HUES48 (cell line): Measurements from ENCODE around the gene TPD52L1.
A peak's percentile ranks its signal among the peaks of the same experiment; 100 is the strongest.

Experiments
- H3K27ac ChIP-seq: one replicate; pipeline ENCODE4 v1.7.0; 2013; ENCODE audit warnings: low read depth, low read length, inconsistent platforms
- H3K27me3 ChIP-seq: 2 replicates; pipeline ENCODE4 v1.6.1; 2013; ENCODE audit warnings: mild to moderate bottlenecking, low read length; ENCODE audit not compliant: control insufficient read depth, insufficient read depth
- H3K36me3 ChIP-seq: 2 replicates; pipeline ENCODE4 v1.6.1; 2013; ENCODE audit warnings: low read length; ENCODE audit not compliant: control insufficient read depth, insufficient read depth
- H3K4me1 ChIP-seq: 2 replicates; pipeline ENCODE4 v1.6.1; 2013; ENCODE audit warnings: mild to moderate bottlenecking, low read length; ENCODE audit not compliant: control insufficient read depth, insufficient read depth
- H3K4me3 ChIP-seq: 2 replicates; pipeline ENCODE4 v1.5.1; 2013; ENCODE audit warnings: mild to moderate bottlenecking, low read depth, low read length
- H3K9ac ChIP-seq: 2 replicates; pipeline ENCODE4 v1.6.1; 2013; ENCODE audit warnings: mild to moderate bottlenecking, low read depth, low read length, moderate library complexity
- H3K9me3 ChIP-seq: 2 replicates; pipeline ENCODE4 v1.6.1; 2013; ENCODE audit warnings: low read length; ENCODE audit not compliant: control insufficient read depth, insufficient read depth

TPD52L1 gene

DNA sequence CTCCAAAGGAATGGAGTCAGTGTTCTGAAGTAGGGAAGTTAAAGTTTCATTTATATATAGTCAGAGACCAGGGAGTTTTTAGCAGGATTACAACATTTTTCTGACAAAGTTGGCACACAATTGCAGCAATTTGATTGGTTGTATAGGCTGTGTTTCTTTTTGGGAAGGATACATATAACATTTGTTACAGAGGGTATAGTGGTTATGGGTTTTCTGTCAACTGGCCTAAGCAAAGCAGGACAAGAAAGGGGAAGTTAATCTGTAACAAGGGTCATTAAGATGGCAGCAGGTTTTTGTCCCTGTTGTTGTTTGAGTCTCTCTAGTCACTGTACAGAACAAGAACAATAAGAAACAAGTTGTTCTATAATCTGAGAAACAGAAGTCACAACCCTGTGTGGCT, 41.4 kb downstream of the TPD52L1 start:
- no peaks in the 10 kb centered on the region for H3K27me3 ChIP-seq
- H3K27ac ChIP-seq: no peak overlapping the region
- no peak overlapping the region for H3K9ac ChIP-seq

DNA sequence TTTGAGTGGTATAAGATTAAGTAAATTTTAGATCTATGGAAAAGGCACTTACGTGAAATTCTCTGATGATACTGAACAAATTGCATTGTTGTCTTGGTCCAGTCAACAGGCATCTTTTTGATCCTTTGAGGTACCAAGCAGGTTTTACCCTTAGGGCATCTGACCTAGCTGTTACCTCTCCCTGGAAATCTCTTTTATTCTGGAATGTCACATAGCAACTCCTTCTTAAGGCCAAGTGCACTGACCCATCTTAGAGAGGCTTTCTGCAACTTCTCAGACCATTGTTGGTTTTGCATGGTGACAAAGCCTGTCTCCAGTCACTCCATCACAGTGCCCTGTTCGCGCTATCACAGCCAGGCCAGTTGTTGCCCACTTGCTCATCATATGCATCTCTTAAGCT, 42.0 kb downstream of the TPD52L1 start:
- Histone ChIP-seq H3K27me3 (no peaks in the 10 kb centered on the region), H3K4me1 (peaks cover 16% of the 10 kb centered on the region), H3K36me3 (no peaks in the 10 kb centered on the region), H3K9ac (no peak overlapping the region), H3K9me3 (no peaks in the 10 kb centered on the region), H3K27ac (no peak overlapping the region), H3K4me3 (no peak overlapping the region)

More for the DNA sequence above, 41.4 kb downstream of the TPD52L1 start:
- no peaks in the 10 kb centered on the region for H3K36me3 ChIP-seq
- peaks cover 16% of the 10 kb centered on the region for H3K4me1 ChIP-seq
- H3K9me3 ChIP-seq: no peaks in the 10 kb centered on the region
- no peak overlapping the region for H3K4me3 ChIP-seq

DNA sequence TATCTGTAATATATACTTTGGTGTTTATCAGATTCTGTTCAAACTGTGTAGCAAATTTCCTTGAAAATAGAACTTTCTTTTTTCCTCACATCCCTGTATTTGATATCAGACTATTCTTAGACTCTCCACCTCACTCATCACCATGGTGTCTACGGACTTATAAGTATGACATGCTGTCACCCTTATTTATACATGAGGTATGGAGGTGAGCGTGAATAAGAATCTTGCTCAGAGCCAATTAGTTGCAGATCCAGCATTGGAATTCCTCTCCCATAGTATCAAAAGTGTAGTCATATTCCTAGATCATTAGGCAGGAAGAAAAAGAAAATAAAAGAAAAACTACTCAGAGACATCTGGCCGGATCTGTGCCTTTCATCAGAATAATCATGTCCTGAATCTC, 43.0 kb downstream of the TPD52L1 start:
- peaks cover 6% of the 10 kb centered on the region for H3K4me1 ChIP-seq

DNA sequence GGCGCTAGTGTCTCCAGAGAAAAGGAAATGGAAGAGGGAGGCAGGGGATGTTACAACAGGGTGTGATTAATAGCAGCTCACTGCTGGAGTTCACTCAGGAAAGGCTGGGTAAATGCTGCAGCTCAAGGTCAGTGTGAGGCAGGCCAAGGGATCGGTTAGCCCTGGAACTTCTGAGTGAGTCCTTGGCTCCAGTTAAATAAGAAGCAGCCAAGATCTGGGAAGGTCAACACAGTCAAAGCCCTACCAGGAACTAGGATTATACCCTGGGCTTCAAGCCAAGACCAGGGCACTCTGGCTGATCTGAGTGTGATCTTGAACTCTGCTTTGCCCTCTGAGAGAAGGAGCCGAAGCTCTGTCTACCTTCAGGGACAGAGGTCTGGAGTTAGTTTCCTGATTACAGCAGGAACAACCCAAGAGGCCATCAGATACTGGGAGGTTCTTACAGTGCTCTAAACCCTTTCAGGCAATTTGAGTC, 44.3 kb downstream of the TPD52L1 start:
- Histone ChIP-seq H3K27me3 (no peaks in the 10 kb centered on the region), H3K4me3 (no peak overlapping the region), H3K36me3 (no peaks in the 10 kb centered on the region), H3K4me1 (no peaks in the 10 kb centered on the region), H3K27ac (no peak overlapping the region), H3K9ac (no peak overlapping the region), H3K9me3 (no peaks in the 10 kb centered on the region)

More for the DNA sequence above, 43.0 kb downstream of the TPD52L1 start:
- H3K9me3 ChIP-seq: no peaks in the 10 kb centered on the region
- H3K27me3 ChIP-seq: no peaks in the 10 kb centered on the region
- H3K9ac ChIP-seq: no peak overlapping the region
- H3K27ac ChIP-seq: no peak overlapping the region
- no peak overlapping the region for H3K4me3 ChIP-seq
- H3K36me3 ChIP-seq: no peaks in the 10 kb centered on the region

DNA sequence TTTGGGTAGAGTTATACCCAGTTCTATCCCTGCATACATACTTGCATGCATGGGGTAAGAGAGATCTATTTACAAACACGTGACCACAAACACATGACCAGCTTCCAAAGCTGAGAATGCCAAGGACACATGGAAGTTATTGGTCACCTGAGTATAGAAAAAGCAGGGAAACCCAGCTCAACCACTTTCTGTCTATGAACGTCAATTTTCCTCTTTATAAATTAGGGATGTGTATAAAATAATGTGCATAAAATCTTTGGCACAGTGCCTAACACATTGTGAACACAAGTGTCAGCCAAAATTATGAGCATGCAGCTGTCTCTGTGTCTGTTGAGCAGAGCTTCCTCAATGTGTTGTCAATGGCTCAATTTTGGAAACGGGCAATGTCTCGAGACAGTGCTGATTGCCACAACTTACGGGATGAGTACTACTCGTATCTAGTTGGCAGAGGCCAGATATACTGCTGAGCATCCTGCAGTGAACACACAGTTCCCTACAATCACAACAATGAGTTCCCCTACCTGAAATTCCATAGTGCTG, 44.9 kb downstream of the TPD52L1 start:
- Histone ChIP-seq H3K4me1 (peaks cover 3% of the 10 kb centered on the region; the same call in 1 of the 2 replicates), H3K27ac (no peak overlapping the region), H3K9me3 (no peaks in the 10 kb centered on the region), H3K27me3 (no peaks in the 10 kb centered on the region), H3K9ac (no peak overlapping the region), H3K4me3 (no peak overlapping the region), H3K36me3 (no peaks in the 10 kb centered on the region)

DNA sequence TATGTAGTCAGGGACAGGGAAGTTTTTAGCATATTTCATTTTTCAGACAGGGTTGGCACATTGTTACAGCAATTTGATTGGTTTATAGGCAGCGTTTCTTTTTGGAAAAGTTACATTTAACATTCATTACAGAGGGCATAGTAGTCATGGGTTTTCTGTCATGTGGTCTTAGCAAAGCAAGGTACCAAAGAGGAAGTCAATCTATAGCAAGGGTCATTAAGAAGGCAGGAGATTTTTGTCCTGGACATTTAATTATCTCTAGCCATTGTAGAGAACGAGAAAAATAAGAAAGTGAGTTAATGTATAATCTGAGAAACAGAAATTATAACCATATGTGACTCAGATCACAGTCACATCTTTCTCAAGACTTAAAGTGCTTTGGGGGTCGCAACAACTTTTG, 47.4 kb downstream of the TPD52L1 start:
- Histone ChIP-seq H3K4me1 (peaks cover 7% of the 10 kb centered on the region; the same call in 1 of the 2 replicates), H3K27ac (no peak overlapping the region), H3K27me3 (no peaks in the 10 kb centered on the region), H3K9ac (no peak overlapping the region), H3K36me3 (no peaks in the 10 kb centered on the region), H3K4me3 (no peak overlapping the region), H3K9me3 (no peaks in the 10 kb centered on the region)

DNA sequence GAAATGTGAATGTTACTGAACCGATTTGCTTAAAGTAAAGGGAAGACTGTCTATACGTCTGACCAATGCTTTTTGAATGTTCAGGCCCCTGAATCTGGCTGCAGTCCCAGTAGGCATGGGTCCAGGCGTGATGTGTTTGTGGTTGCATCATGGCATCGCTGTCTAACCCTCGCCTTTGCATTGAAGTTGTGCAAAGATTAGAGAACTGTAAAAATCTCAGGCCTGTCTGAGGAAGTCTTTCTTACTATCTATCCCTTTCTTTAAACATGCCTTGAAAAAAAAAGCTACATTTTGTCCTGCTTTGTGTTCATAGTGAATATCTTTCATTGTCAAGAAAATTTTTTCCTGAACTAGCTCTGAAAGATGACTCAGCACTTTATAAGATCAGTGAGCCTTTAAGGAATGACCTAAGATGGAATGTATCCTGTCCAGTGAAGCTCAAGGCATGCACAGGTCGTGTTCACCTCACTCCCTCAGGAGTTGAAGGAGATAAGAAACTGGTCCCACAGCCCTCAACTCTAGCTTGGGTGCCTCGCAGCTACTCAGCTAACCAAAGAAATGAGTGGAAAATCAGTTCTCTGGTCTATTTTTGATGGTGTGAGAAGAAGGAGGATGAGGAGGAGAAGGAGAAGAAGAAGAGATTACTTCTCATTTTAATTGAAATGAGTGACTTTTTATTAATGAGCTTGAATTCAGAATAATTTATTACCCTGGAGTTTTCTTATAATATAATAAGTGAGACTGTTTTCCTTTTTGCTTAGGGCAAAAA, 48.6 kb downstream of the TPD52L1 start:
- H3K4me1 ChIP-seq: peaks cover 7% of the 10 kb centered on the region; the same call in 1 of the 2 replicates
- H3K27me3 ChIP-seq: no peaks in the 10 kb centered on the region
- H3K4me3 ChIP-seq: no peak overlapping the region
- peak overlapping the region; percentile 15; the same call in 1 of the 2 replicates for H3K9ac ChIP-seq
- no peak overlapping the region for H3K27ac ChIP-seq
- H3K36me3 ChIP-seq: no peaks in the 10 kb centered on the region
- no peaks in the 10 kb centered on the region for H3K9me3 ChIP-seq

DNA sequence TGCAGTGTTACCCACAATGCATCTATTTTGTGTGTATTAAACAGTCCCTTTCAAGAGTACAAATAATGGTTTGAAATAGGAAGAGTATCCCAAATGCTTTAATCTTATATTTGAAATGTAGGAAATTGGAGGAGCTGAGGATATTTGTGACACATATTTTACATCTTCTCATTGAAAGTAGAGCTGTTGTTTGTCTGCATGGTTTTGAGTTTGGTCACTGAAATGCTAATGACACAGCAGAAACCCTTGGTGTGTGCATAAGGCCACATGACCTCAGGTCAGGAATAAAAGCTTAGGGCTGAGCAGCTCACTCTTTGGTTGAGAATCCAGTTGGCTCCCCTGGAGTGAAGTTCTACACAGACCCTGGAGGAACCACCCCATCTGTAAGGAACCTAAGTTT, 49.8 kb downstream of the TPD52L1 start:
- peaks cover 7% of the 10 kb centered on the region; the same call in 1 of the 2 replicates for H3K4me1 ChIP-seq
- no peak overlapping the region for H3K27ac ChIP-seq
- no peaks in the 10 kb centered on the region for H3K9me3 ChIP-seq
- H3K4me3 ChIP-seq: no peak overlapping the region
- no peaks in the 10 kb centered on the region for H3K36me3 ChIP-seq
- H3K9ac ChIP-seq: no peak overlapping the region
- H3K27me3 ChIP-seq: no peaks in the 10 kb centered on the region

DNA sequence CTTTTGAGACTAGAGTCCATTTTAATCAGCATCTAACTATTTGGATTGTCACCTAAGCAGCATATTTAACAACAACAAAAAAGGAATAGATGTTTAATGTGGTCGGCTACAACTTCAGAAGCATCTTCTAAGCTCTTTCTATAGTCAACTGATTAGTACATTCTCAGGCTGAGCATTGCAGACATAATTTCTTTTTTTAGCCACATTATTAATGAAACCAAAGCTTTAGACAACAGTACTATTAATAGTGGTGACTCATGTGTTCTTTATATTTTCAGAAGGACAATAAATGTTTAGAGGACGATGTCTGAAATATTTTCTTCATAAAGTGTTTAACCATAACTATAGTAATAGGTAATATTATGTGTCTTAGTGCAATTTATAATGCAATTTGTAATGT, 52.4 kb downstream of the TPD52L1 start:
- peaks cover 7% of the 10 kb centered on the region; the same call in 1 of the 2 replicates for H3K4me1 ChIP-seq
- no peaks in the 10 kb centered on the region for H3K27me3 ChIP-seq
- H3K27ac ChIP-seq: no peak overlapping the region
- no peaks in the 10 kb centered on the region for H3K36me3 ChIP-seq
- H3K9ac ChIP-seq: no peak overlapping the region
- no peak overlapping the region for H3K4me3 ChIP-seq
- no peaks in the 10 kb centered on the region for H3K9me3 ChIP-seq

DNA sequence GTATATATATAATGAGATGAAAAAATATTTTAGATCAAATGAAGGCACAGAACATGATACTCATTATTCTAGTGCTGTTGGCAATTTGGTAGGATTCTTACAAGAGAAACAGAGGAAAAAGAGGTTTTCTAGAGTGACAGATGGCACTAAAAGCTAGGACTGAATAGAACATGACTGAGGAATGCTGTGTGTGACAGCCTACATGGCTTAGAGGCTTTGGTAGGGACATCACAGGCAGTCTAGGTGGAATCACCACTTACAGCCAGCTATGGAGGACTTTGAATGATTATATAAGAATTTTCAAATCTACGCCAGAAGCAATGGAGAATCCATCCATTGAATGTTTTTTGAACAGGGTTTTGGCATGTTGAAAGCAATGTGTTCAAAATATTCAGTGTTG, 52.8 kb downstream of the TPD52L1 start:
- no peaks in the 10 kb centered on the region for H3K36me3 ChIP-seq
- H3K9me3 ChIP-seq: no peaks in the 10 kb centered on the region
- H3K27me3 ChIP-seq: no peaks in the 10 kb centered on the region
- no peak overlapping the region for H3K27ac ChIP-seq
- no peak overlapping the region for H3K4me3 ChIP-seq
- H3K4me1 ChIP-seq: peaks cover 7% of the 10 kb centered on the region; the same call in 1 of the 2 replicates
- no peak overlapping the region for H3K9ac ChIP-seq

DNA sequence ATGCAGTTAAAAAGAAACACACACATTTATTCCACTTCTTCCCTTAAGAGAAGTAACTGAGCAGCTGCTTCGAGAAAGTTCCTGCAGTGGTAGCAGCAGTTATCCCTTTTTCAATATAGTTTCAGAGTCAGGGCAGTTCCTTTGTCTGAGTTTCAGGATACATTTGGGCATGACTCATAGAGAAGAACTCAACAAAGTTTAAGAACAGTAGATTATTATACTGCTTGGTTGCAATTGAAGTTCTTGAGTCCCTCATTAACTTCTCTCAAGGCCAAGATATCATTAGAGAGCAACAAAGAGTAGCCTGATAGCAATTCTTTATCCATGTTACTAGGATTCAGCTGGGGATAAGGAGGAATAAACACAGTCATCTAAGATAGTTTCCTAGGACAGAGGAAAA, 54.4 kb downstream of the TPD52L1 start:
- Histone ChIP-seq H3K4me3 (no peak overlapping the region), H3K4me1 (peaks cover 7% of the 10 kb centered on the region; the same call in 1 of the 2 replicates), H3K27me3 (no peaks in the 10 kb centered on the region), H3K36me3 (no peaks in the 10 kb centered on the region), H3K27ac (no peak overlapping the region), H3K9ac (no peak overlapping the region), H3K9me3 (no peaks in the 10 kb centered on the region)
